UCSD-AML1 (cell line): ENCODE data around the gene HNRNPH2.

Experiments used
- DNase-seq: peaks from one replicate; lab custom pipeline; 2025; ENCODE audit not compliant: unreplicated experiment; lab: John Stamatoyannopoulos, UW

The HNRNPH2 gene

DNA sequence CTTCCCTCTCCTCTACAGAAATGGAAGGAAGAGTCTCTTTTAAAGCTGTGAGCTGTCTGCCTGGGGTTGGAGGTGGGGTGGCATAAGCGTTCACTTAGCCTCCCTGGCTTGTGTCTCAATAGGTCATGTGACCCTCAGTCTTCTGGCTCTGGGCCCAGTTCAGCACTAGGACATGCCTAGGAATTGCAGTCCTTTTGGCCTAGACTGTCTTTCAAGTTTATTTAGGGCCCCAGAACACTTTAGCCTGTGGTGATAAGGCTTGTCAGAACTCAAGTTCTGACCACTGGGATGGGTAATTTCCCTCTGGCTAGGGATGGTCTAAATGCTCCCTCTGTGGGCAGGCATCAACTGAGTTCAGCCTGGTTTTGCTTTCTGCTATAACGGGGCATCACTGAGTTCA lies 42.9 kb downstream of the HNRNPH2 start:
- DNase-seq: no peak

DNA sequence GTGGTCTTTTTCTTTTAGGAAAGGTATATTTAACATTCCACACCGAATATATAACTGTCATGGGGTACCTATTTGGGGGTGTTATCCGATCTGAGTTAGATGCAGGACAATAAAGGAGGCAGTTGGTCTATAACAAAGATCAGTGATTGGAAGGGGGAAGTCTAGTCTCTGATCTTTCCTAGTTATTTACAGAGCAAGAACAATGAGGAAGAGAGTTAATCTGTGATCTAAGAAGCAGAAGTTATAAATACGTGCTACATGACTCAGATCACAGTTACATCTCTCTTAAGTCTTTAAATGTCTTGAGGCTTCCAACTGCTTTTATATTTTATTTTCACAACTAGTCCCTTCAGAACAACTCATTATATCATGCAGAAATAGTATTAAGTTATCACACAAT lies 44.0 kb downstream of the HNRNPH2 start:
- no peak for DNase-seq

DNA sequence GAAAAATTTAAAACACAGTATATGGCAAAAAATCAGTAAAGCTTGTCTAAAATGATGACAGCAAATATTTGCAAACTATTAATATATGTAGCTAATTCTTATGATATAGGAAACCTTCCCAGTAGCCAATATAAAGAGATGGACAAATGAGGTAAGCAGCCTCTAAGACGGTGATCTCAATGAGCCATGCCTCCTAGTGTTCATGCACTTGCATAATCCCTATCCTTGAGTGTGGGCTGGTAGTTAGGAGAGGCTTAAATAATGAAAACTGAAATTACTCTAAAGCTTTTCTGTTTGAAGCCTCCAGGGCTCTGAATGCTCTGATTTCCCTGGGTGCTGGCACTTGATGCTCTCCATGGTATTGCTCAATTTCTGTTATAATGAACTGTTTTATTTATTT lies 52.6 kb downstream of the HNRNPH2 start:
- no peak for DNase-seq

DNA sequence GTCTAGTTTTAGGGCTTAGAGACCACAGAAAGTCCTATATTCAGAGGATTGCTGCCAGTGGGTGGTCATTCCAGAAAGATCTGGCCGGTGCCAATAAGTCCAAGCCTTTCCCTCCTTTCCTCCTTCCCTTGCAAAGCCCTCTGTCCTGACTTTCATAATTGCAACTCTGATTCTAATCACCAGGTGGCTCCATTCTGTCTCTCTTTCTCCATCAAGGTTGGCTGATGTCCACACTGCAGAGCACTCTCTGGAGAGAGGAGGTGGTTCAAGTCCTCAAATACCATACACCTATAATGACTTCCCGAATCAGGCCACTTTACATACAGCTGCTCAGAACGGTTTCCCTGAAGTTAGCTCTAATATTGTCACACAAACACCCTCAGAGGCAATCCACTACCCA lies 54.9 kb downstream of the HNRNPH2 start:
- DNase-seq: no peak
